ENCODE measurements around the gene PITRM1. TPM values are rescaled to one million over a fixed set of nuclear protein-coding genes. Genes with fewer than 3 reads are reported as not detected.
A peak's percentile ranks its signal among the peaks of the same experiment; 100 is the strongest.

Gene PITRM1
- total RNA-seq, 1 experiment from 2014 or later: 90.1 TPM

- DNase-seq (ENCODE audit: low read depth): no peak
These were observed 68.9 kb downstream of the PITRM1 start for GRCh38 chr10:3103646-3104045.

- DNase-seq (ENCODE audit: low read depth): no peak
These were observed 69.7 kb downstream of the PITRM1 start for GRCh38 chr10:3102720-3103427.

- no peak for DNase-seq (ENCODE audit: low read depth)
These were observed 71.5 kb downstream of the PITRM1 start for GRCh38 chr10:3100856-3101640.

GRCh38 chr10:3100093-3100792 lies 72.3 kb downstream of the PITRM1 start:
- no peak for DNase-seq (ENCODE audit: low read depth)

- DNase-seq (ENCODE audit: low read depth): peak; percentile 29
These were observed 73.1 kb downstream of the PITRM1 start for GRCh38 chr10:3099291-3100092.

GRCh38 chr10:3098689-3099088 lies 73.9 kb downstream of the PITRM1 start:
- DNase-seq (ENCODE audit: low read depth): no peak

GRCh38 chr10:3097160-3097559 lies 75.4 kb downstream of the PITRM1 start:
- DNase-seq (ENCODE audit: low read depth): no peak

GRCh38 chr10:3096149-3096548 lies 76.4 kb downstream of the PITRM1 start:
- DNase-seq (ENCODE audit: low read depth): peak; percentile 56

- peak; percentile 98 for DNase-seq (ENCODE audit: low read depth)
These were observed 77.0 kb downstream of the PITRM1 start for GRCh38 chr10:3095373-3096139.

- DNase-seq (ENCODE audit: low read depth): no peak
These were observed 78.0 kb downstream of the PITRM1 start for GRCh38 chr10:3094609-3095036.

- DNase-seq (ENCODE audit: low read depth): no peak
These were observed 78.6 kb downstream of the PITRM1 start for GRCh38 chr10:3093996-3094395.

- DNase-seq (ENCODE audit: low read depth): no peak
These were observed 80.7 kb downstream of the PITRM1 start for GRCh38 chr10:3091921-3092320.

GRCh38 chr10:3090914-3091787 lies 81.4 kb downstream of the PITRM1 start:
- peak; percentile 84 for DNase-seq (ENCODE audit: low read depth)

- DNase-seq (ENCODE audit: low read depth): no peak
These were observed 82.2 kb downstream of the PITRM1 start for GRCh38 chr10:3090388-3090787.

Other genes with a start within 250 kb of the PITRM1 start
- 247 and 265 TPM in 2 replicates for gene PFKP, start 105.2 kb downstream of the PITRM1 start, total RNA-seq (2014; rRNA removed; shearing (Covaris generic))

Data from HT1080 (cell line).